ENCODE measurements around the gene SARS1.
"Not testable (repeated sequence)": the region's sequence is repeated elsewhere in the genome, so short reads cannot be mapped to it uniquely, and the experiment has no call there.

Gene SARS1

DNA sequence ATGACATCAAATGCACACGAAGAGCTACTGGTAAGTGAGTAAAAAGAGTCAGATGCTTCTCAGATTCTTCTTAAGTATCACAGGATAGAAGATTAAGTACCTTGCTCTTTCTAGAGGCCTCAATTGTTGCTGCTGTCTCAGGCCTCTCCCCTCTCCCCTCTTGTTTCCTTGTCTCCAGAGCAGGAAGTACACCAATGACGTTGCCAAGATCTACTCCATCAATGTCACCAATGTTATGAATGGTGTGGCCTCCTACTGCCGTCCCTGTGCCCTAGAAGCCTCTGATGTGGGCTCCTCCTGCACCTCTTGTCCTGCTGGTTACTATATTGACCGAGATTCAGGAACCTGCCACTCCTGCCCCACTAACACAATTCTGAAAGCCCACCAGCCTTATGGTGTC lies 21.3 kb upstream of the SARS1 start:
- DNase-seq (ENCODE audit: low read depth) = no peak

DNA sequence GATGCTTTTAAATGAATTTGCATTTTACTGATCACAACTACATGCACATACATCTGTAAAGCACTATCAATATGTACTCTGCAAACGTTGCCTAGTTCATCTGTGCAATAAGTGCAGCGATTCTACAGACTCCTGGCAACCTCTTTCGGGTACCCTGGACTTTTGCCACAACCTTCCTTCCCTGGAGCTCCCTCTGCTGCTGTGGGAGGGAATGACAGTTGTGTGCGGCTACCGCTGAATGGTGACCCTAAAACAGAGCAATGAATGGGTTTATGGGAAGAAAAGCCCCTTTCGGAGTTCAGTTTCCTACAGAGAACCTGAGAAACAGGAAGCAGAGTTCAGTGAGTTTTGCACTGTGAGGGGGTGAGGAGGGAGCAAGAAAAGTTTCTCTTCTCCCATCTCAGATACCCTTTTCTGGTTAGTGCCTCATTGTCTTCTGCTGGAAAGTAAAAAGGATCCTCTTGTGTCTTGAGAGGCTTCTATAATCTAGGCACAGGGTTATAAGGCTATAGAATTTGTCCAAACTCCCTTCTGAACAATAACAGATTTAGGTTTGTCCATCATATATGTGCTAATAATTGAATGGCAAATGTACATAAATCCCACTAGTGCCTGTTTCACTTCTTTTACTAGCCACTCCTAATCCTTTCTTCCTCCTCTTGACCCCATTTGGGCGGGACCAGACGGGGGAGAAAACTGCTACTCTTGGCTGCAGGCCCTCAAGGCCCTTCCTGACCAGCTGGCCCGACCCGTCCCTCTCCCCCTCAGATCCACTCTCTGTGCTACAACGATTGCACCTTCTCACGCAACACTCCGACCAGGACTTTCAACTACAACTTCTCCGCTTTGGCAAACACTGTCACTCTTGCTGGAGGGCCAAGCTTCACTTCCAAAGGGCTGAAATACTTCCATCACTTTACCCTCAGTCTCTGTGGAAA lies 19.8 kb upstream of the SARS1 start:
- DNase-seq (ENCODE audit: low read depth) = peak; percentile 32

DNA sequence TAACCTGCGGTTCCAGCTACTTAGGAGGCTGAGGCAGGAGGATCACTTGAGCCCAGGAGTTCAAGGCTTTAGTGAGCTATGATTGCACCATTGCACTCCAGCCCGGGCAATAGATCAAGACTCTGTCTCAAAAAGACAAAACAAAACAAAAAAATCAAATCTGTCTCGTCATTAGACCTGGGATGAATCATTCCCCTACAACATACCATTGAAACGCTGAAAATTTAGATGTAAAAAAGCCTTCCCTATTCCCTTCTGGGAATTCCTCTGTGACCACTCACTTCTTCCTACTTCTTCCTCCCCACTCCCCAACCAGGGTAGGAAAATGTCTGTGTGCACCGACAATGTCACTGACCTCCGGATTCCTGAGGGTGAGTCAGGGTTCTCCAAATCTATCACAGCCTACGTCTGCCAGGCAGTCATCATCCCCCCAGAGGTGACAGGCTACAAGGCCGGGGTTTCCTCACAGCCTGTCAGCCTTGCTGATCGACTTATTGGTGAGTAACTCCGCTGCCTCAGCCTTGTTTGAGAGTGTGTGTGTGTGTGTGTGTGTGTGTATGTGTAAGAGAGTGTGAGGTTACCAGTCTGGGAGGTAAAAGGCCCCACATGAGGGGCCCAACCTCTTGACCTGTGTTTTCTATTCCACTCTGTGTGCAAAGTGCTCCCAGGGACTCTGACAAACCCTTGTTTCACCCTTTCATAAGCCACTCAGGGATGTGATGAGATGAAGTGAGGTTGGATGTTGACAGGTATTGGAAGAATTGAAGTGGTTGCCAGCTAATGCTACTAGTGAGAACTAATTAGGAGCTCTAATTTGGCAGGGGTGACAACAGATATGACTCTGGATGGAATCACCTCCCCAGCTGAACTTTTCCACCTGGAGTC lies 16.3 kb upstream of the SARS1 start:
- DNase-seq (ENCODE audit: low read depth) = no peak

DNA sequence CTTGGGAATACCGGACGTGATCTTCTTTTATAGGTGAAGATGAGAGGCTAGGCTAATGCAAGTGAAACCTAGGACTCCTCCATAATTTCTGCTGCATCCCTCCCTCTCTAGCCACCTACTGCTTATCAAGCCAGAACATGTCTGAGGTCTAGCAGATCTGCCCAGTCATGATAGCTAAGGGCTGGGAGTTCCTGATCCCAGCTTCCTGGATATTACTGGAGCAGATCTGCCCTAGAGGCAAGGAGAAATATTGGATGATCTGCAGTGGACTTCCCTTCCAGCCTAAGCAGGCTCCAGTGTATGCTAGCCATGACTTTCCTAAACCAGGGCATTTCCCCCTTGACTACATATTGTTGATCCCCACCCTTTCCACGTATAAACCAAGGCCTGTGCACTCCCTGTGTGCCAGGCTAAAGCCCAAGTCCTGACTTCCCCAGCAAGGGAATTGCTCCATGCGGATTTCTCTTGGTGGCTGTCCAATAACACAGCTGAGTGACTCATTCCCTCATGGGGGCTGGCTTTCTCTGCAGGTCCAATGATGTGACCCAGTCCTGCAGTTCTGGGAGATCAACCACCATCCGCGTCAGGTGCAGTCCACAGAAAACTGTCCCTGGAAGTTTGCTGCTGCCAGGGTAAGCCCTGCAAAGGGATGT lies 15.5 kb upstream of the SARS1 start:
- DNase-seq (ENCODE audit: low read depth) = no peak

DNA sequence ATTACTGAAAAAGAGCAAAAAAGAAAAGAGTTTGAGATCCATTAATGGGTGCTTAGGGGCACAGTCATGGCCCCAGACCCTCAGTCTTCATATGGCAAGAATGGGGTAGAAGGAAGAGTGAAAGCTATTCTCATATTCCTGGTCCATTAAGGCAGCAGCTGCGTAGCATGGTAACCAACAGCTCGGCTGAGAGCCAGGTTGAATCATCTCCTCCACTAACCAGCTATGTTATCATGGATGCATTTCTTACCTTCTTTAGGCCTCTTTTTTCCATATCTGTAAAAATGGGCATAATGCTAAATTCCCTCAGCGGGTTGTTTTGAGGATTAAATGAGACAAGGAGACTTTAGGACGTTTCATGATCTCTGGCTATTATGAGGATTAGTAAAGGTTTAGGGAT lies 15.0 kb upstream of the SARS1 start:
- no peak for DNase-seq (ENCODE audit: low read depth)

DNA sequence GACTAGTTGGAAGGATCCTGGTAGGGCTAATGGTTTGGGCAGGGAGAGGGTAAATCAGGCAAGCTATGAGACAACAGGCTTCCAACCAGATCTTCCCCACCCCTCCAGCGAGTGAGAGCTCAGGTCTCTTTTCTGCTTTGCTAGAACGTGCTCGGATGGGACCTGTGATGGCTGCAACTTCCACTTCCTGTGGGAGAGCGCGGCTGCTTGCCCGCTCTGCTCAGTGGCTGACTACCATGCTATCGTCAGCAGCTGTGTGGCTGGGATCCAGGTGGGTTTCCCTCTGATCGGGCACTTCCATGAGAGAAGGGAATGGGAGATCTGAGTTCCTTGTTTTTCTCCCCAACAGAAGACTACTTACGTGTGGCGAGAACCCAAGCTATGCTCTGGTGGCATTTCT lies 14.0 kb upstream of the SARS1 start:
- no peak for DNase-seq (ENCODE audit: low read depth)

DNA sequence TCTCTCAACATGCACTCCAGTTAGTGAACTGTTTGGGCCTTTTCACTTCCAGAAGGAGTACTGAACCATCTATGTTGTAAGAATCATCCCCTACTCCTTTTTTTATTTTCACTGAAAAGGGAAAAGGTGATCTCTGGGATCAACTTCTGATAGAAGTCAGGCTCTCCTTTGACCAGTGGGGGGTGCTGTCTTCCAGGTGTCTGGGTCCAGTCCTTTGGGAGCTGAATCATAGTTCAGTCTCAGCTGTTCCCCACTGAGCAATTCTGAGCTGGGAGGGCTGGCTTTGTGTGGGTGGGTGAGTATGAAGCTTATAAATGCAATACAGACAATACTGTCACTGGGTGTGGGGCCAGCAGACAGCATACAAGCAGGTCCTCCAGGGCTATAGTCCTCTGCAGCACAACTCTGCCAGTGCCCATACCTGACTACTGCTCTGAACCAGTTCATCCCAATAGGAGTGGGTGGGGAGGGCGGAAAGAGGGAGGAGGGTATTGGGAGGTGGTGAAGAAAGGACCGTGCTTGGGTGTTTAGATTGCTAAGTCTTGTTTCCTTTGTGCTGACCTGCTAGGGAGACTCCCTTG lies 12.5 kb upstream of the SARS1 start:
- DNase-seq (ENCODE audit: low read depth) = peak; percentile 60

DNA sequence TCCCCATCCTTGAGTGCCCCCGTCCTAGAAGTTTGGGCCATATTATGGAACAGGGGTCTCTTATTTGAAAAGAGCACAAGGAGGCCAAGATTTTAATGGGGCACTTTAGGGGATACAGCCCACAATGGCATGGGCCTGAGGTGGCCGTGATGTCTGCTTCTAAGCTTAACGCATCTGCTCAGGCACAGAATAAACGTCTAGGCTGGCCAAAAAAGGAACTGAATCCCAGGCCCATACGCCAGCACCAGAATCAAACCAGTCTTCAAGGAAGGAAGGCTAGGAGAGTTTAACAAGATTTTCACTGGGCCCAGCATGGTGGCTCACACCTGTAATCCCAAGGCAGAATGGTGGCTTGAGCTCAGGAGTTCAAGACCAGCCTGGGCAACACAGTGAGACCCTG lies 9.2 kb upstream of the SARS1 start:
- DNase-seq (ENCODE audit: low read depth) = no peak

DNA sequence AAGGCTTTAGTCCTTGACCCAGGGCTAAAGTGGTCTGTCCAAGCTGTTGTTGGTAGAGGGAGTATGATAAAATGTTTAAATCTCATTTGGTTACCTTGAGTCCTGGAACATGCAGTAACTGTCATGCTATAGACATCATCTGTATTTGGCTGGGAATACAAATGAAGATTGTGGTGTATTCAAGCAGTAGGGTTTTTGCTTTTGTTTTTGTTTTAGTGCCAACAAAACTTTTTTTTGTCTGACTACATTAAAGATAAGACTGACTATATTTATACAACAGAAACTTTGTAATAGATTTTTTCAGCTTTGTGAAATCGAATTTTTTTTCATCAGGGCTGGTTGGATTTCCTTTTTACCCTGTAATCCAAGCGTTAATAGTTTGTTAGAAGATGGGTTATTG lies 7.4 kb upstream of the SARS1 start:
- no peak for DNase-seq (ENCODE audit: low read depth)

DNA sequence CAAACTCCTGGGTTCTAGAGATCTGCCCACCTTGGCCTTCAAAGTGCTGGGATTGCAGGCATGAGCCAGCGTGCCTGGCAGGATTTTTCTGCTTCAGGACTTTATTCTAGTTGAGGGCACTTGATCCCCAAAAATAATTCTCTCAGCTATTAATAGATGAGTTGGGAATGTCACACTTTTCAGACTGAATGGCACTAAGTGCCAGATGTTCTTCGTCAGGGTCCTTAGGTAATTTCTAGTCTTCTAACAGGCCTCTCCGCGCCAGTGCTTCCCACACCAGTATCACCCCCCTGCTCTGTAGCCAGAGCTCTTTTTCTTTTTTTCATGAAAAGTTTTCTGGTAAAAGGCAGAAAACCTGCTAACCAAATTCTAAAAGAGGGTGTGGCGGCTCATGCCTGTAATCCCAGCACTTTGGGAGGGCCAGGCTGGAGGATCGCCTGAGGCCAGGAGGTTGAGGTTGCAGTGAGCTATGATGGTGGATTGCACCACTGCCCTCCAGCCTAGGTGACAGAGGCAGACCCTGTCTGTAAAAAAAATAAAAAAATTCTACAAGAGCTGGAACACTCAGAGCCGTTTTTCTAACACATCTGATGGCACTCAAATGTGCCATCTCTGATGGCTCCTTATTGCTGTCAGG lies 6.1 kb upstream of the SARS1 start:
- no peak for DNase-seq (ENCODE audit: low read depth)

DNA sequence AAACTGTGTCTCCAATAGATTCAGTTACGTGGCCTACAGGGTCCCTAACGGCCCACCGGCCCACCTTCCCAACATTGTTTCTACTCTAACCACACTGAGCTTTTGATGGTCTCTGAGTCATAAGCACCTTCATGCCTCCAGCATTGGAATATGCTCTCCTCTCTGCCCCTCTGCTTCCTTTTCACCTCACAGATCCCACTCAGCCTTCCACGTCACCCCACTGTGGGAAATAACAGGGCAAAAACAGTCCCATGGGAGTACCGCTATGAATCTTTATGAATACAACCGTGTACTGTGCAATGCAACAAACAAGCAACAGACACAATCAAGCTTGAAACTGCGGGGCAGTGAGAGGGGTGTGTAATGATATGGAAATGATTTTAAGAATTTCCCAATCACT lies 5.3 kb upstream of the SARS1 start:
- DNase-seq (ENCODE audit: low read depth) = no peak

DNA sequence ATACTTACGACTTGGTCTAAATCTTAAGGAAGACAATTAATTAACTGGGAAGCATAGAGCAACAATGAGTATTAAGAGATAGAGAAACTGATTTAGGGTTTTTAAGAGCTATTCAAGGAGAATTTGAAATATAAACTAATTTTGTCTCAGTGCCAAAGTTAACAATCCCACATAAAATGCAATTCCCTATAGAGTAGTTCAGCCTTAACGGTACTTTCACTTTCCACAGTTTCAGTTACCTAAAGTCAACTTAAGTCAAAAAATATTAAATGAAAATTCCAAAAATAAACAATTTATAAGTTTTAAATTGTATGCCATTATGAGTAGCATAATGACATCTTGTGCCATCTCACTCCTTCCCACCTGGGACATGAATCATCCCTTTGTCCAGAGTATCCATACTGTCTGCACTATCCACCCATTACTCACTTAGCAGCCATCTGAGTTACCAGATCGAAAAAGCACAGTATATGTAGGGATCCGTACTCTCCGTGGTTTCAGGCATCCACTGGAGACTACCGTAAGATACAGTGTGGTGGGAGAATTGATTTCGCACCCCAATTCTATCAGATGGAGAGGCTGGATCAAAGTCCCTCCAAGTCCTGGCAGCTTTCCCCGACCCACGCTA lies 4.8 kb upstream of the SARS1 start:
- DNase-seq (ENCODE audit: low read depth) = no peak

DNA sequence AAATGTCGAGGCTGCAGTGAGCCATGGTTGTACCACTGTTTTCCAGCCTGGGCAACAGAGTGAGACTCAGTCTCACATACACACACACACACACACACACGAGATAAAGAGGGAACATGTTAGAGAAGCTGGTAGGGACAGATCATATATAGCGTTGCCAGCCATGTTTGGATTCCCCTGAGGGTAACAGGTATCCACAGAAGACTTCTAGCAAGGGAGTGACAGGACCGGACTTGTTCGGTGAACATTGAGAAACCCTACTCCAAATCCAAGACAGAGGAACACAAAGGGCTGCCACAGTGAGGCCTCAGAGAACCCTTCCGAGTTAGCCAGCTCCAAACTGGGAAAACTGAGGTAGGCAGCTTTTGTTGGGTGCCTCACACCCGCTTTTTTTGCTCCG lies 3.7 kb upstream of the SARS1 start:
- DNase-seq (ENCODE audit: low read depth) = no peak

DNA sequence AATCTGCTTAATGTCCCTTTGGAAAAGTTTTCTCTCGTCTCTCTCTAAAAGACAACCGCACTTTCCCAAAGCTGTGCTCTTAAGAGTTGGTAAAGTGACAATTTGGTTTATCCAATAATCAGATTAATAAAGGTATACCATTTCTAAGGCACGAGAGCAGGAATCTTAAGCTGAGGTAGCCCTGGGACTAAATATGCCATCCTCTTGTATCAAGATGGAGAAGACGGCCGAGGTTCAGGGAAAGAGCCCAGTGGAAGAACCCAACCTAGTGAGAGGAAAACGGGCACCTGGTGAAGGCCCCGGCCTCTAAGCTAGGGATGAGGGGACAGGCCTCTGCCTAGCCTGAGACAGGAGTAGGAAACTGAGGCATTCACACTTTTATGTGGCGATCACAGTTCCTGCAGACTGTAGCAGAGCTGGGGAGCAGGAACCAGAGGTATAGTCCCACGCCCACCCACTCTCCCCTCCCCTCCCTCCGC lies 334 bp upstream of the SARS1 start:
- DNase-seq (ENCODE audit: low read depth) = no peak

DNA sequence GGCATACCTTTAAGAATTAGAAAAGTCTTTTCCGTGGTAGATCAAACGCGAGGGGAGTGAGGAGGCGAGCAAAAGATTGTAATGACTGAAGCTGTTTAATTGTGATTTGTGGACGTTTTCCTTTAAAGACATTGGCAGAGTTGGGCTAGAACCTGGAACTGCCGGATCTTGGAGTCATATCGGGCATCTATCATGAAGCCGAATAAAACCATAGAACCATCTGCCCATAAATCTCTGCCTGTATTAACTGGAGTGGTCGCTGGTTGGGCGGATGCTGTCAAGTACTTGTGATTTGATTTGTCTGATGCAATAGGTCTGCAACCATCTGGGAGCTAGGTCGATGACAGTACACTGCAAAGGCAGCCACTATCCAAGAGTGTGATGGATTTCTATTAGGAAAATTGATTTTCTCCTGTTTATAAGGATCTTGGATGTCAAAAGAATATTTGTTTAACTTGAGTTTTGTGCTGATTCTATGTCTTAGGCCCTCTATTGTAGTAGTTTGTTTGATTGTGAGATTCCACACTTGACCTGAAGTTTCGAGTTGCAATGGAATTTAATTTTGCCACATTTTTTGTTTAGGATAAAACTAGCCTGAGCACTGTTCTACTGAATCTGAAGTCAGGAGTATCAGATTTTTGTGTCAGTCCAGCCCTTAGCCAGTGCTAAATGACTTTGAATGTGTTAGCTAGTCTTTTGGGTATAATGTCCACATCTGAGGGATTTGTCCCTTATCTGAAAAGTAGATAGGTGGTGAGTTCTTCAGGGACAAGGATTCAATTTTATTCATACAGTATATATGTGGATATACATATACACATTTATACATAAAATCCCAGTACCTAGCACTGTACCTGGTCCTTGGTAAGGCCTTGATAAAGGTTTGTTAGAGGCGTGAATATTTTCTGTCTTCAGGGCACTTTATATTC lies 1.2 kb downstream of the SARS1 start:
- DNase-seq (ENCODE audit: low read depth) = peak; percentile 5

DNA sequence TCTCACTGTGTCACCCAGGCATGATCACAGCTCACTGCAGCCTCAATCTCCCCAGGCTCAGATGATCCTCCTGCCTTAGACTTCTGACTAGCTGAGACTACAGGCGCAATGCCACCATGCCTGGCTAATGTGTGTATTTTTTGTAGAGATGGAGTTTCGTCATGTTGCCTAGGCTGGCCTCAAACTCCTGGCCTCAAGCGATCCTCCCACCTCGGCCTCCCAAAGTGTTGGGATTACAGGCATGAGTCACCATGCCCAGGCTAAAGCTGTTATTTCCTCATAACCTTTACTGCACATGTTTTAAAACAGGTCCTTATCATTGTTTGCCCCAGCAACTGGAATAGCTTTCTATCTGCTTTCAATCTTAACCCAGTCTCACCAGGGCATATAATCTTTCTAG lies 2.9 kb downstream of the SARS1 start:
- DNase-seq (ENCODE audit: low read depth) = no peak

DNA sequence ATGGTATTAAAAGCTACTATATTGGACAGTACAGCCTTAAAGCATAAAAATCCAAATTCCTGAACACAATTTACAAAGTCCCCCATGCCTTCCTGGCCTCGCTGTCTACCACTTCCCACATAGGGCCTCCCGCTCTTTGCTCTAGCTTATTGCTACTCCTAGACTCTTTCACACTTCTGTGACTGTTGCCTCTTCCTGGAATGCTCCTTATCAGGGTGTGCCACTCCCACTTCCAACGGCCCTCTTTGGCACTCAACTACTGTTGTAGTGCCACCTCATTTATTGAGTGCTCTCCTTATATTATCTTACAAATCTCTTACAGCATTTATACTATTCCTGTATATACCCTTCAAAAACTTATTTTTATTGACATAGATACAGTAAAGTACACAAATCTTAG lies 4.8 kb downstream of the SARS1 start:
- no peak for DNase-seq (ENCODE audit: low read depth)

DNA sequence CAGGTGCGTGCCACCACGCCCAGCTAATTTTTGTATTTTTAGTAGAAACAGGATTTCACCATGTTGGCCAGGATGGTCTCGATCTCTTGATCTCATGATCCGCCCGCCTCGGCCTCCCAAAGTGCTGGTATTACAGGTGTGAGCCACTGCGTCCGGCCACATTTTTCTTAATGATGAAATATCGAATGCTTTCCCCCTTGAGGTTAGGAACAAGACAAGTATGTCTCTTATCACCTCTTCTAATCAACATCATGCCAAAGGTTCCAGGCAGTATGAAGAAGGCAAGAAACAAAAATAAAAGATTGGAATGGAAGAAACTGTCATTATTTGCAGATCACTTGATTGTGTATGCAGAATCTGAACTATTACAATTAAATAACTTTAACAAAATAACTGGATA lies 7.5 kb downstream of the SARS1 start:
- not testable (repeated sequence) for DNase-seq (ENCODE audit: low read depth)

DNA sequence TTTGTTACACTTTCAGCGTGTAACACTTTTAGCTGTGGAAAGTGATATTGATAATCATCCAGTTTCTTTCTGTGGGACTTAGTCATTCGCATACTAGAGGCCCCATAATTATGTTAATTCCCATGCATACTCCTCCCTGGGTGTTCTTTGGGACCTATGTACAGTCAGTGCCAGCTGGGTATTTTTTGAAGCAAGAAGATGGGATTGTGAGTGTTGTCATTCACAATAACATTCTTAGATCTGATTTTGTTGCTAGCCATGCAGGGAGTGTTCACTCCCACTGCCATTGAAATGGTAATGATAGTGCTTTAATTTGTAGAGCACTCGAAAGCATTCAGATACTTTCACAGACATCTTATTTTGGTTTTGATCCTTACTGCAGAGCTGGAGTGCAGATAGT lies 11.6 kb downstream of the SARS1 start:
- DNase-seq (ENCODE audit: low read depth) = no peak

All from stimulated activated CD8-positive, alpha-beta memory T cell treated with anti-CD3 and anti-CD28 coated beads, Interleukin-4, amount 100 ng/mL, for 24 hours (primary cell).